ENCODE results near the gene EMCN.

EMCN gene

DNA sequence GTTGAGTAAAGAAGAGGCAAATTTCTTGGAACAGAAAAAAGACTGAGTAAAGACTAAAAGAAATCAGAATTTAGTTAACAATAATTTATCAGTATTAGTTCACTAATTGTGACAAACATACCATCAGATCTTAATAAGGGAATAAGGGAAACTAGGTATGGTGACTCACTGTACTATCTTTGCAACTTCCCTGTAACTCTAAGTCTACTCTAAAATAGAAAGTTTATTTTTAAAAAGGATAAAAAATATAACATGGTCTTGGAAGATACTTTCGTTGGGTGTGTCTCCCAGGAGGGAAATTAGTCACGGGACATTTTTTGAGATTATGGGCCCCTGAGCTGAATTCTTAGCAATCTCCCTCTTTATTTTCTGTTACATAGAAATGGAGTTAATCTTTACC is 97.3 kb downstream of the EMCN start:
- no peak for DNase-seq
- H3K27ac ChIP-seq = peak overlapping the region in 1 of 2 donors; percentile 46
- TF ChIP-seq, protein P1, sequence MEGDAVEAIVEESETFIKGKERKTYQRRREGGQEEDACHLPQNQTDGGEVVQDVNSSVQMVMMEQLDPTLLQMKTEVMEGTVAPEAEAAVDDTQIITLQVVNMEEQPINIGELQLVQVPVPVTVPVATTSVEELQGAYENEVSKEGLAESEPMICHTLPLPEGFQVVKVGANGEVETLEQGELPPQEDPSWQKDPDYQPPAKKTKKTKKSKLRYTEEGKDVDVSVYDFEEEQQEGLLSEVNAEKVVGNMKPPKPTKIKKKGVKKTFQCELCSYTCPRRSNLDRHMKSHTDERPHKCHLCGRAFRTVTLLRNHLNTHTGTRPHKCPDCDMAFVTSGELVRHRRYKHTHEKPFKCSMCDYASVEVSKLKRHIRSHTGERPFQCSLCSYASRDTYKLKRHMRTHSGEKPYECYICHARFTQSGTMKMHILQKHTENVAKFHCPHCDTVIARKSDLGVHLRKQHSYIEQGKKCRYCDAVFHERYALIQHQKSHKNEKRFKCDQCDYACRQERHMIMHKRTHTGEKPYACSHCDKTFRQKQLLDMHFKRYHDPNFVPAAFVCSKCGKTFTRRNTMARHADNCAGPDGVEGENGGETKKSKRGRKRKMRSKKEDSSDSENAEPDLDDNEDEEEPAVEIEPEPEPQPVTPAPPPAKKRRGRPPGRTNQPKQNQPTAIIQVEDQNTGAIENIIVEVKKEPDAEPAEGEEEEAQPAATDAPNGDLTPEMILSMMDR (IDR thresholded peaks at IDR 0.05) = no peak
- no peaks in the 10 kb centered on the region for H3K27me3 ChIP-seq
- H3K4me1 ChIP-seq = peaks cover 0 to 12% (median 0%) of the 10 kb centered on the region in 4 donors
- H3K36me3 ChIP-seq = no peaks in the 10 kb centered on the region
- no peak overlapping the region for H3K4me3 ChIP-seq
- H3K9me3 ChIP-seq = no peaks in the 10 kb centered on the region
- intact Hi-C loops (cut with DNase I; ENCODE audit: low total_unique reads) = no loop called here

DNA sequence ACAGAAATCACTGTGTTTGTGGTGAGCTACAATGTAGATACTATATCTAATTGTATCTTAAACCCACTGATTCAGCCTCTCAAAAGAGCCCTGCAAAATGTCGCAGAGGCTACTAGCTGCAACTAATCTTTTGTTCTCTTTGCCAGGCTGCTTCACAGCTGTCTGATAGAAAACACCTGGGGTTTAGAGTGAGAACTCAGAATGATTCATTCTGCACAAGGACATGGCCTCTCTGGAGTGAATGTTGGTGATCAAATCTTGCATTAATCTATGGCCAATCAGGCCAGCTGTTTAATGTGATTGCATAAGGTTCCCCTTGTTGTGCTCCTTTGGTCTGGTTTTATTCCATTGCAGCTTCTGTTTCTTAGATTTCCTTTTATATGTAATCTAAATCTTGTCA is 100.3 kb downstream of the EMCN start:
- TF ChIP-seq, protein P1 (IDR thresholded peaks at IDR 0.05) = no peak
- no peak for DNase-seq
- Histone ChIP-seq H3K27me3 (no peaks in the 10 kb centered on the region), H3K9me3 (no peaks in the 10 kb centered on the region), H3K4me3 (no peak overlapping the region), H3K36me3 (no peaks in the 10 kb centered on the region), H3K4me1 (peaks cover 0 to 37% (median 0%) of the 10 kb centered on the region in 4 donors), H3K27ac (no peak overlapping the region)
- intact Hi-C loops (cut with DNase I; ENCODE audit: low total_unique reads) = no loop called here

DNA sequence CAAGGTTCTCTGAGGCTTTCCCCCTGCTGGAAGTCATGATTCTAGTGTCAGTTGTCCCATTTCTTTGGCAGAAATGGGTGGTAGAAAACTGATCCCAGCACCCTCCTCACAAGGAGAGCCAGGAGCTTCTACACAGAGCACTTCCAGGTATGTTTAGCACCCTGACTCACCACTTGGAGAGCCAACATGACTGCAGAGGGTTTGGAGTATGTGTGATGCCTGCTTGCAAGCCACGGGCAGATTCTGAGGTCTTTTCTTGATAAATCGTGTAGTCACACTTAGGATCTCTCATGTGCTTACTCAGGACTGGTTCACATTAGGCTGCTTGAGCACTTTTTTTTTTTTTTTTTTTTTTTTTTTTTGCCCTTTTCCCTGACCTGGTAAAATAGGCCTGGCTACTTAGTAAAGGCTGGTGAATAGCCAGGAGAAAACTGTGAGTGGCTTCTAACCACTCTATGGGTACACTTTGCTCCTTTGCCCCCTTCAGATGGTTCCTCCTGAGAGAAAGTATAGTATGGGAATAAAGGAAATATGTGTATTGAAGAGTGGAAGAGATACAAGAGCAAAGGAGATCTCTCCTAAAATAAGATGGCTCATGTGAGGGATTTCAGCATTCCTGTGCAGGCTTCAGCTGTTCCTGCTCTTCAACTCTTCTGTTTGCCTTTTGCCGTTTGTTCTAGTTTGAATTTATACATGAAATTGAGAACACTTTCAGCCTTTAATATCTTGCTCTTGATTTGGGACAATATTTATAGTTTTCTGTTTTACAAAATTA is 103.6 kb downstream of the EMCN start:
- DNase-seq = no peak
- H3K27ac ChIP-seq = no peak overlapping the region

DNA sequence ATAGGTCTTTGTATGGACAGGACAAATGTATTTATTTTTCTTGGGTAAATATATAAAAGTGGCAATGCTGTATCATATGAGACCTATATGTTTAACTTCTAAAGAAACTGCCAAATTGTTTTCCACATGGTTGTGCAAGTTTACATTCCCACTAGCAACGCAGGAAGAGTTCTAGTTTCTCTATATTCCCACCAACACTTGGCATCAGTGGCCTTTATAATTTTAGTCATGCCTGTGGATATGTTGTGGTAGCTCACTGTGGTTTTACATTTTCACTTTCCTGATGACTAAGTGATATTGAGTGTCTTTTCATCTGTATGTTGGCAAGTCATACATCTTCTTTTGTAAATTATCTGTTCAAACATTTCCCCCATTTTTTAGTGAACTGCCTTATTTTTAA is 126.0 kb downstream of the EMCN start:
- no peak overlapping the region for H3K4me3 ChIP-seq
- no peak for DNase-seq
- H3K27me3 ChIP-seq = no peaks in the 10 kb centered on the region
- no peaks in the 10 kb centered on the region for H3K9me3 ChIP-seq
- H3K27ac ChIP-seq = no peak overlapping the region
- no peaks in the 10 kb centered on the region for H3K36me3 ChIP-seq
- intact Hi-C loops (cut with DNase I; ENCODE audit: low total_unique reads) = no loop called here
- TF ChIP-seq, protein P1 (IDR thresholded peaks at IDR 0.05) = no peak
- no peaks in the 10 kb centered on the region for H3K4me1 ChIP-seq

More for the DNA sequence above, 103.6 kb downstream of the EMCN start:
- Histone ChIP-seq H3K9me3 (no peaks in the 10 kb centered on the region), H3K36me3 (no peaks in the 10 kb centered on the region), H3K4me1 (peaks cover 0 to 24% (median 0%) of the 10 kb centered on the region in 4 donors), H3K27me3 (no peaks in the 10 kb centered on the region), H3K4me3 (no peak overlapping the region)
- intact Hi-C loops (cut with DNase I; ENCODE audit: low total_unique reads) = no loop called here
- TF ChIP-seq, protein P1 (IDR thresholded peaks at IDR 0.05) = no peak

DNA sequence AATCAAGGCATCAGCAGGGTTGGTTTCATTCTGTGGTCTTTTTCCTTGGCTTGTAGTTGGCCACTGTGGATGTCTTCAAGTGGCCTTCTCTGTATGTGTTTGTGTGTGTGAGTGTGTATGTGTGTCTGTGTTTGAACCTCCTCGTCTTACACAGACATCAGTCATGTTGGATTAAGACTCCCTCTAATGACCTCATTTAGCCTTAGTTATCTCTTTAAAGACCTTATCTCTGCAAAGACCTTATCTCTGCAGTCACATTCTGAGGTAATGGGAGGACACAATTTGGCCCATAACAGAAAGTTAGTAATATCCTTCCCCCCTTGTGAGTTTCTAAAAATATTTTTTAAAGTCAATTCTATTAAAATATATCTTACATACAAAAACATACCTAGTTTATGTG is 126.7 kb downstream of the EMCN start:
- intact Hi-C loops (cut with DNase I; ENCODE audit: low total_unique reads) = no loop called here
- Histone ChIP-seq H3K4me3 (no peak overlapping the region), H3K27me3 (no peaks in the 10 kb centered on the region), H3K27ac (no peak overlapping the region), H3K9me3 (no peaks in the 10 kb centered on the region), H3K4me1 (no peaks in the 10 kb centered on the region), H3K36me3 (no peaks in the 10 kb centered on the region)
- TF ChIP-seq, protein P1 (IDR thresholded peaks at IDR 0.05) = no peak
- no peak for DNase-seq
